HG03095 (cell line): ENCODE data around the gene BIN2.
"Not testable (repeated sequence)": the region's sequence is repeated elsewhere in the genome, so short reads cannot be mapped to it uniquely, and the experiment has no call there.

Source experiments
- ATAC-seq: cut with Tn5 transposase; IDR thresholded peaks from one replicate; pipeline ENCODE4 v1.9.1; 2021; ENCODE audit warnings: moderate library complexity; ENCODE audit not compliant: unreplicated experiment

Gene BIN2

DNA sequence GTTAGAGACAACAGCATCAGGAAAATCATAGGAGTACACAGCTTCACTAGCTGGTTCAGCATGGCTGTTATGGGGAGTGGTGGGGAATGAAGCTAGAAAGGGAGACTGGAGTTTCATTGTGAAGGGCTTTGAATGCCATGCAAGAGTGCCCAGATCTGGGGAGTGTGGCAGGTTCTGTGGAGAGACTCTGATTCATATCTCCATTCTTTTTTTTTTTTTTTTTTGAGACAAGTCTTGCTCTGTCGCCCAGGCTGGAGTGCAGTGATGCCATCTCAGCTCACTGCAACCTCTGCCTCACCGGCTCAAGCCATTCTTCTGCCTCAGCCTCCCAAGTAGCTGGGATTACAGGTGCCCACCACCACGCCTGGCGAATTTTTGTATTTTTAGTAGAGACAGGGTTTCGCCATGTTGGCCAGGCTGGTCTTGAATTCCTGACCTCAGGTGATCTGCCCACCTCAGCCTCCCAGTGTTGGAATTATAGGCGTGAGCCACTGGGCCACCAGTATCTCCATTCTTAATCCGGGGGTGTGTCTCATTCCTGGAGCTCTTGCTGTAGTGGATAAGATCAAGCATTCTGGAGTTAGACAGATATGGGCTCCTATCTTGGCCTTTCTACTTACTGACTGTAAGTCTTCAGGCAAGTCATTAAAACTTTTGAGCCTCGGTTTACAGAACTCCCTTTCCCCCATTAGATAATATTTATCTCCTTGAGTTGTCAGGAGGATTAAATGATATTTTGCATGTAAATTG, 5.7 kb downstream of the BIN2 start:
- not testable (repeated sequence) for ATAC-seq

DNA sequence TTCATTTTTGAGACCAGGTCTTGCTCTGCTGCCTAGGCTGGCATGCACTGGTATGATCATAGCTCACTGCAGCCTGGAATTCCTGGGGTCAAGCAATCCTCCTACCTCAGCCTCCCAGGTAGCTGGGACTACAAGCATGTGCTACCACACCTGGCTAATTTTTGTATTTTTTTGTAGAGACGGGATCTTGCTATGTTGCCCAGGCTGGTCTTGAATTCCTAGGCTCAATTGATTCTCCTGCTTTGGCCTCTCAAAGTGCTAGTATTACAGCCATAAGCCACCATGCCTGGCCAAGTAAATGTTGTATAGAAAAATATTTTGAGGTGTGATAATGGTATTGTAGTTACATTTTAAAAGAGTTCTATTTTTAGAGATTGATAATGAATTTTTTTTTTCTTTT, 12.6 kb downstream of the BIN2 start:
- no peak for ATAC-seq

DNA sequence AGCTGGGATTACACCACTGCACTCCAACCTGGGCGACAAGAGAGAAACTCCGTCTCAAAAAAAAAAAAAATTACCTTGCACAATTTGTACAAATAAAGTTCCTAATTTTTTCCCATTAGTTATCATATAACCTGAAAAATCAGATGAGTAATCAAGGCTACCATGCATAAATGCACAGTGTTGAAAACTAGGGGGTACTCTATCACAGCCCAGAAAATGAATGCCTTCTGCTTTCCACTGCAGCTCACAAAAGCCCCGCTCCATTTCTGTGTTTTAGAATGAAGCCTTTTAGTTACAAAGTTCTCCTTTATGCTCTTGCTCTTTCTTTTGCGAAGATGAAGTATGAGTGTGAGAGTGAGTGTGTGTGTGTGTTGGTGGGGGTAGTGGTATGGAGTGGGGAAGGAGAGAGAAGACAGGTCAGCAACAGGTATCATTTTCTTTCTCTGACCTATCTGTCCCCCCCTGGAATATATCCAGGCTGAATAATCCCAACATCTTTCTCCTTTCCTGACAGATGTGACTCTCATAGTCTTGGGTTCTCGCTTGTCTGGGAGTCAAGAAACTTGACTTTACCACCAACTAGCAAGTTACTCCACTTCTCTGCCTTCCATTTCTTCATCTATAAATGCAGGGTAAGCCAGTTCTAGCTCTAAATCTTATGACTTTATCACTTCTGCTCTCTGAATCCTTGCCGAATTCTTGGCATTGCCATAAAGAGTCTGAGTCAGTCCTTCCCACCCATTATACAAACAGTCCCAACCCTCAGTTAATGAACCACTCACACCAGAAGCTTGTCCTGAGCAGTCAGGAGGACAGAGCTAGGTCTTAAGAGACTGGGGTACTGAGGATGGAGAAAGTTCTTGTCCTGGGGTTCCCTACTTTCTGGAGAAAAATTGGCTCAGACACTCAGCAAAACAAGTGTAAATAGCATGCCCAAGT, 16.1 kb downstream of the BIN2 start:
- ATAC-seq: no peak

DNA sequence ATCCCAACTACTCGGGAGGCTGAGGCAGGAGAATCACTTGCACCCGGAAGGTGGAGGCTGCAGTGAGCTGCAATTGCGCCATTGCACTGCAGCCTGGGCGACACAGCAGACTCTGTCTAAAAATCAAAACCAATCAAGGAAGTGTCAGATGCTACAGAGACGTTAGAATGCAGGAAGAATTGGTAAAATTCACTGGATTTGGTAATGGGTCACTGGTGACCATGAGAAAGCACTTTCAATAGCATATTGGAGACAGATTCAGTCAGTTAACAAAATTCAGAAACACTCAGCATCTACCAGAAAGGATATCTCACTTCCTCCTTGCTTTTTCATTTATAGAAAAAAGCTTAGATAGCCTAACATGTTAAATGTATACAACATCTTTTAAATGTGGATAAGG, 17.5 kb downstream of the BIN2 start:
- ATAC-seq: no peak

DNA sequence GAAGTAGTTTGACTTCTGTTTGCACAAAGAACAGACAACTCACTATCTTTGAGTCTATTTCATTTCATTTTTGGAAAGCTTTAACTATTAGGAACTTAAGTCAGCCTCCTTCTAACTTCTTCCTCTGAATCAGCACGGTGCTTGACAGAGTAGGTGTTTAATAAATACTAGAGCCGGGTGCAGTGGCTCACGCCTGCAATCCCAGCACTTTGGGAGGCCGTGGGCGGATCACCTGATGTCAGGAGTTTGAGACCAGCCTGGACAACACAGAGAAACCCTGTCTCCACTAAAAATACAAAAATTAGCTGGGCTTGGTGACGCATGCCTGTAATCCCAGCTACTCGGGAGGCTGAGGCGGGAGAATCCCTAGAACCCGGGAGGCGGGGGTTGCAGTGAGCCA, 23.2 kb downstream of the BIN2 start:
- ATAC-seq: not testable (repeated sequence)

DNA sequence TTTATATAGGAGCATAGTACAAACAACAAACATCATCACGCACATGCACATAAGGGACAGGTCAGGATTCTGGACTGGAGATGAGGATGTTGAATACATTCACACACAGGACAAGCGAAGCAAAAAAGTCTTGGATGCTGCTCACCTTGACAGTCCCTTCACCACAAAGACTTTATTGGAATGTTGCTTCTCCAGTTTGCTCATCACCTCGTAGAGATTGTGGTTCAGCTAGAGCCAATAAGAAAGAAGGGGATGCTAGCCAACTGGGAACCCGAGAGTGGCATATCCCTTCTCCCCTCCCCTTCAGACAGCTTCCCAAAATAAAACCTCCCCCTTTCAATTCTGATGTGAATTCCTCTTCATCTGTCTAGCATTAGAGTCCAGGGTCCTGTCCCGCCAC, 28.3 kb downstream of the BIN2 start:
- ATAC-seq: no peak

DNA sequence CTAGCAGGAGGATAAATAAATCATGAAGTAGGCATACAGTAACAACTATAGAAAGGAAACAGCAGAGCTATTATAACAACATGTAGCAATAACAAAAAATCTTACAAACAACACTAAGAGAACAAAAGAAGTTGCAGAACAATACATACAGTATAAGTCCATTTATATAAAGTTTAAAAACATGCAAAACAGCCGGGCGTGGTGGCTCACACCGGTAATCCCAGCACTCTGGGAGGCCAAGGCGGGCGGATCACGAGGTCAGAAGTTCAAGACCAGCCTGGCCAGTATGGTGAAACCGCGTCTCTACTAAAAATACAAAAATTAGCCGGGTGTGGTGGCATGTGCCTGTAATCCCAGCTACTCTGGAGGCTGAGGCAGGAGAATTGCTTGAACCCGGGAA, 29.9 kb downstream of the BIN2 start:
- not testable (repeated sequence) for ATAC-seq

DNA sequence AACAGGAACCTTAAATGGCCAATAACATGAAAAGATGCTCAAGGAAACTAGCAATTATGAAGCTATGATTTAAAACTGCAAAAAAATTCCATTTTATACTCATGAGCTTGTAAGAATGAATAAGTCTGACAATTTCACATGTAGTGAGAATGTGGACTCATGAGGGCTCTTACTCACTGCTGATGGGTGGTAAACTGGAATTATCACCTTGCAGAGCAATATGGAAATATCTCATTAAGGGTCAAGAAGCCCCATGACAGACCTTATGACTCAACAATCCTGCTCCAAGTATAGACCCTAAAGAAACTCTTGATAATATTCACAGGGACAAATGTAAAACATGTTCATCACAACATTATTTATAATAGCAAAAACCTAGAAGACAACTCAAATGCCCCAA, 30.3 kb downstream of the BIN2 start:
- ATAC-seq: no peak

DNA sequence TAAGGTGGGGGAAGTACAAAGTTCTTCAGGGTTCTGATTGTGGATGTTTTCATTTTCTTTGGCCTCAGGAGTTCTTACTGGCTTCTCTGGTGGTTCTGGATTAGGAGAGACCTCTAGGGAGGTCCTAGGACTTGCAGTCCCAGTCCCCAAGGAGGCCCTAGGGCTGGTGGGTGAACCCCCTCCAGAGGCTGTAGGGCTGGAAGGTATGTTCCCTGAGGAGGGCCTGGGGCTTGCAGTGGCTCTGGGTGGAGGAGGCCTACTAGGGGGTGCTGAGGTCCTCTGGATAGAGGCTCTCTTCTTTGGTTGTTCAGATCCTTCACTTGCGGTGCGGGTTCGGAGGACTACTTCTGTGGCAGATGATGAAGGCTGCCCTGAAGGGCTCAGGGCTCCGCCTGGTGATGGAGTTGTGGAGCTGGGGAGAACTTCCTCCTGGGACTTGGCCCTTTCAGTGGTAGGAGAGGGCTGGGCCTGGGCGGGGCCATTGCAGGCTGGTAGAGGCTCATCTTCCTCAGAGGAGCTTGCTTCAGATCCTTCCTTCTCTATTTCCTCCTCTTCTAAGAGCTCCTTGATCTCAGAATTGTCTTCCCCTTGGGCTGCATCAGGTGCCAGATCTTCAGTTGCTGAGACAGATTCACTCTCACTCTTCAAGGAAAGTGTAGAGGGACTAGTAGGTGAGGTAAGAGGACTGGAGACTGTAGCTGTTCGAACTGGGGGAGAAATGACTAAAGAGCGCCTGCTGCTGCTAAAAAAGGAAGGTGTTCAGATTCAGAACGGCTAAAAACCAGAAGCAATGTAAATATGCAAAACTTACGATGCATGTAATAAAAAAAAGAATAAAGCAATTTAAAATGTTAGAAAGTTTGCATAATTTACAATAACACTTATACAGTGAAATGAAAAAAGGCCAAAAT, 32.1 kb downstream of the BIN2 start:
- not testable (repeated sequence) for ATAC-seq

DNA sequence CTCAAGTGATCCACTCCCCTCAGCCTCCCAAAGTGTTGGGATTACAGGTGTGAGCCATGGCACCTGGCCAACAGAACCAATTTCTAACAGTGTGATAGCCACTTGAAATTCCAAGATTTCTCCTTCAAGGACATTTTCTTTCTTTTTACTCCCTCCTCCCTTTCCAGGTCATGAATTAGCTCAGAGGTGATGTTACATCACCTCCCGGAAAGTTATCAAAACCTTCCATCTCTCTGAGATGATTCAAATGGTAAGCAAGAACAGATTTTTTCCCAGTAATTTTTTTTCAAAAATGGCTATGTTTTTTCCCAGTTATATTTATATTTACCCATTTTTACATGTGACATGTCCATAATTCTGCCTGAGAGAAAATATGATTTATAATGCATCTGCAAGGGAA, 38.1 kb downstream of the BIN2 start:
- no peak for ATAC-seq

DNA sequence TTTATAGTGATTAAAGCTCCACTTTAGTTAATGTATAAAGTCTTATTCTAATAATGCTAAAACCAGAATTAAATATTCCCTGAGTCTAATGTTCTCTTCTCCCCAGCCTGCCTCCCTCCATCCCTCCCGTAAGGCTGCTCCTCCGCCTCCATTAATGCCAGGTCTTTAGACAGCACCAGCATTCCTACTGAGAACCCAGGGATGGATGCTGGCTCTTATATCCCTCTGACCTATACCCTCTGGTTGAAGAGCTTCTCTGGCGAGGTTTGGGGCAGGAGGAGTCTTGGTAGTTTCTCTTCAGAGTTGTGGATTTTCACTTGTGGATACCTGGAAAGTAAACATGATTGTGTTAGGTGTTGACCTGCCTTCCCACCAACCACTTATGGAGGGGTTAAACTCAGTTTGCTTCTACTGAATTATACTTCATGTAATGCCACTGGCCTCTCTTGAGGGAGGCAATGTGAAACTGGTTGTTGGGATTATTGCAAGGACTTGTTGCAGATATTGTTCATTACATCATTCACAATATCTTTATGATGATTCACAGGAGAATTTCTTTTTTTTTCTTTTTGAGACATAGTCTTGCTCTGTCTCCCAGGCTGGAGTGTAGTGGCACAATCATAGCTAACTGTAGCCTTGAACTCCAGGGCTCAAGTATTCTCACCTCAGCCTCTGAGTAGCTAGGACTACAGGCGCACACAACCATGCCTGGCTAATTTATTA, 42.6 kb downstream of the BIN2 start:
- ATAC-seq: no peak

DNA sequence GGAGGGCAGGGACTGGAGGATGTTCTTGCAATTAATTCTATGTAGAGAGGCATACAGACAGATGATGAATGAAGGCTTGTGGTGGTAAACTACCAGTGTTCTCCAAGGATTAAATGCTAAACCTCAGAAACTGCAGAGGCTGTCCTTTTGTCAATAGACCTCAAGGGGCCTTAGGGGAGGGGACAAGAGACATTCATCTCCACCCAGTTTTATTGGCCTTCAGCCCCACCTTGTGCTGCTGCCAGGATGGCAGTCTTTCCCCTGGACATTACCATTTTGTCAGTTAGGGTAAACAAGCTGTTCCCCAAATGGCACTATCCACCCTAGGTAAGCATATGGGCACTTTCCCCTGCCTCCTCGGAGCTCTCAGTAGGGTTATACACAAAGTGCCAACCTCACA, 48.9 kb downstream of the BIN2 start:
- ATAC-seq: no peak

DNA sequence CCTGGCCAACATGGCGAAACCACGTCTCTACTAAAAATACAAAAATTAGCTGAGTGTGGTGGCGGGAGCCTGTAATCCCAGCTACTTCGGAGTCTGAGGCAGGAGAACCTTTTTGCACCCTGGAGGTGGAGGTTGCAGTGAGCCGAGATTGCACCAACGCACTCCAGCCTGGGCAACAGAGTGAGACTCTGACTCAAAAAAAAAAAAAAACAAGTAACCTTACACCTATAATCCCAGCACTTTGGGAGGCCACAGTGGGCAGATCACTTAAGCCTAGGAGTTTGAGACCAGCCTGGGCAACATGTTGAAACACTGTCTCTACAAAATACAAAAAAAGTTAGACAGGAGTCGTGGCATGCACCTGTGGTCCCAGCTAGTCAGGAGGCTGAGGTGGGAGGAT, 51.2 kb downstream of the BIN2 start:
- not testable (repeated sequence) for ATAC-seq

DNA sequence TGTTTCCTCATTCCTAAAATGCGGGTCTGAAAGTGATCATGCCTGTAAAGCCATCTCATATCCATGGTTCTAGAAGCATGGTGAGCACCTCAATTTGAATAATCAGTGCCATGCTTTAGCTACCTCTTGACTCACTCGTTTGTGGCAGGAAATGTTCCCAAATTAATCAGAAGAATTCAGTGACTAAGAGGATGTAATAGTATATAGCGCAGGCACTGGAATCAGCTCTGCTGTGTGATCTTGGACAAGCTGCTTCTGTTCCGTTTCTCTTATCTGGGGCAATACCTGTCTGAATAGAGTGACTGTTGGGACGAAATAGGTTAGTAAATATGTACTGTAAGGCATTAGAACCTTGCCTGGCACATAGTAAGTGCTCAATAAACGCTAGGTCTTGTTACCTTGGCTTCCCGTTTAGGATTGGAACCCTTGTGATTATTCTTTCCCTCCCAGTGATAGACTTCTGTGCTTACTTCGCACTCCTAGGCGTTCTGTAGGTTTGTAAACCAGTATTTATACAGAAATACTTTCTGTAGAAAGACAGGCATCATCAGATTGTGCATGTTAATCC, 52.9 kb downstream of the BIN2 start:
- no peak for ATAC-seq

DNA sequence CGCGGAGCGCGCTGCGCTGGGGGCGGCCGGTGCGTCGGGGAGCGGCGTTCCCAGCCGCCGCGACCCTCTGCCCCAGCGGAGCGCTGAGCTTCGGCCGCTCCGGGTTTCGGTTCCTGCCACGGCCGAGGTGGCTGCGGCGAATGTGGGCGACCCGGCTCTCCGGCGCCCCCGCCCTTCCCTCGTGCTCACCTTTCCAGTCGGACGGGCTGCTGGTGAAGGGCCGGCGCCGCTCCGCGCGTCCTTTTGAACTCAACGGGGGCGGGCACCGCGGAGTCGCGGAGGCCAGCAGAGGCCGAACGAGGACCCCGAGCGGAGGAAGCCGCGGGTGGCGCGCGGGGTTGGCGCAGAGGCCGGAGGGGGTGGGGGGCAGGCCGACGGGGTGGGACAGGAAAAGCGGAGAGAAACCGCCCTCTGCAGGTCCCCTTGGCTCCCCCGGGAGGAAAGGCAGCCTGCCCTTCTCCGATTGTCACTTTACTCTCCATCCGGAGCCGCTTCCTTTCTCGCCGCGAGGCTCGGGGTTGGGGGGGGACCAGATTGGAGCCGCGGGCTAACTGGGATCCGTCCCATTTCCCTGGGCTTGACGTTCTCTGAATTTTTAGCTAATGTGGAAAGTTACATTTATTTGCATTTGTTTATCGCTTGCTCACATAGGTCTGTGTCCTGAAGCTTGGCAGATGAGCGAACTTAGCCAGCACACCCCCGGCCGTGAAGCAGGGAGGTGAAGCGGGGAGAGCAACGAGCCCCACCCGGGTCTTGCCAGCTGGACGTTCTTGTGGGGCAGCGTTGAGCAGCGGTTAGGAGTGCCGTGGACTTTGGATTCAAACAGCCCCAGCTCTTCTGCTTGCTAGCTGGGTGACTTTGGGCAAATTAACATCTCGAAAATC, 53.7 kb downstream of the BIN2 start, which contains the start of gene SMAGP:
TSS of gene SMAGP (minus strand) at position 349 of the 884 bp plus-strand sequence. CDS start 1,137 bp downstream, outside the sequence.
- no peak for ATAC-seq

DNA sequence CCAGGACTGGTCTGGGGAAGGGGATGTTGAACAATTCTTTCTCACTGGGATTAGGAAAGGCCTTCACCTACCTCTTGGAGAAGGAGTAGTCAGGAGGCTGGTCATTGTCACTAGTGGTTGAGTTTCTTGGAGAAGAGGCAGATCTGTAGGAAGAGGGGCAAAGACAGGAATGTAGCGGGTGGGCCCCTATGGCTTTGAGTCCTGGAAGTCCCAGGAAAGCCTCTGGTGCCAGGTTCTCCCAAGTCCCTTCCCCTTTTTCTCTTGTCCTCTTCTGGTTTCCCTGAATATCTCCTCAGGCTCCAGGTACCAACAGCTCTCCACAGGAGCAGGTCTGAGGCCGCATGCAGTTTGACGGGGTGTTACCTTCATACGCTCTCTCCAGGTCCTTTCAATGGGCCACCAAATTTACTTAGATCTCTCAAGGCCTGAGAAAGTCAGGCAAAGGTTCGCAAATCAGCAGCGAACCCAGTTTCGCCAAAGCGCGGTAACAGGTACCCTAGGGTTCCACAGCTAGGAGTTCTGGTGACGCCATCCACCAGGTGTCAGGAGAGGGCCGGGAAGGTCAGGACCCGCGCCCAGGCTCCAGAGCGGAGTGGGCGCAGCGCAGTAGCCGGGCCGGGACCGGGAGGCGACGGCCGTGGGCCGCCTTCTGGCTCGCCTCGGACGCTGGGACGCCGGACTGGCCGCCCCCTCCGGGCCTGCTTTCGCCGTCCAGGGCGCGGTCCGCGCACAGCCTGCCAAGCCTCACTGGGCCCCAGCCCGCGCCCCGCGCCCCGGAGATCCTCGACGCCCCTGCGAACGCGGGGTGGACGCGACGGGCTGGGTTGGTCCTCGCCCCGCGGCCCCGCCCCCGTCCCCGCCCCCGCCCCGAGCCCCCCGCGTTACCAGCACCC, 54.6 kb downstream of the BIN2 start:
- ATAC-seq: no peak

DNA sequence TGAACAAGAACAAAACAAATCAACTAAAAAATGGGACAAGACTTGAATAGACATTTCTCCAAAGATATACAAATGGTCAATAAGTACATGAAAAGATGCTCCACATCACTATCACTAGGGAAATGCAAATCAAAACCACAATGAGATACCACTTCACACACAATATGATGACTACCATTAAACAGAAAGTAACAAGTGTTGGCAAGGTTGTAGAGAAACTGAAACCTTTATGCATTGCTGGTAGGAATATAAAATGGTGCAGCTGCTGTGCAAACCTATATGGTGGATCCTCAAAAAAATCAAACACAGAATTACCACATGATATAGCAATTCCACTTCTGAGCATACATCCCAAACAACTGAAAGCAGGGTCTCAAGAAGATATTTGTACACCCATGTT, 59.0 kb downstream of the BIN2 start:
- no peak for ATAC-seq

DNA sequence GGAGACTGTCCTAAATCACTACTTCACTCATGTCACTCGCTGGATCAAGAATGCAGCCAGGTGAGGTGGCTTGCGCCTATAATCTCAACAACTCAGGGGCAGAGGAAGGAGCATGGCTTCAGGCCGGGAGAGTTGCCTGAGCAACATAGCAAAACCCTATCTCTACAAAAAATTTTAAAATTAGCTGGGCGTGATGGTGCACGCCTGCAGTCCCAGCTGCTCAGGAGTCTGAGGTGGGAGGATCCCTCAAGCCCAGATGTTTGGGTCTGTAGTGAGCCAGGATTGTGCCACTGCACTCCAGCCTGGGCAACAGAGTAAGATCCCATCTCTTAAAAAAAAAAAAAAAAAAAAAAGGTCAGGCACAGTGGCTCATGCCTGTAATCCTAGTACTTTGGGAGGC, 59.7 kb downstream of the BIN2 start:
- no peak for ATAC-seq
